Caco-2 (cell line): ENCODE measurements around the gene NPSR1. TPM values are rescaled to one million over a fixed set of nuclear protein-coding genes. Genes with fewer than 3 reads are reported as not detected.

Experiments
- BruUV-seq: library from RNA; stranded (reverse); fragments of 400-500 nt; replicated peaks from 2 replicates; lab custom pipeline; 2021; lab: Mats Ljungman, UMichigan
- CTCF ChIA-PET: fragments of 300-600 bp; sonication (Branson Sonifier 250); formaldehyde crosslinking; loops from one replicate; lab custom pipeline; 2022; ENCODE audit warnings: antibody characterized with exemption; lab: Charles Lee
- POLR2A ChIA-PET: fragments of 300-600 bp; sonication (Branson Sonifier 250); formaldehyde crosslinking; loops from one replicate; lab custom pipeline; 2022; ENCODE audit warnings: antibody characterized with exemption; lab: Charles Lee
- DNase-seq, 2 experiments: peaks; one replicate each; pipeline versions ENCODE4 v3.0.0 to v3.0.0-alpha.2; 2020 to 2022
- H3K27me3 ChIP-seq: replicated peaks from 2 replicates; pipeline ENCODE4 v1.6.0; 2011; ENCODE audit warnings: low read length; ENCODE audit not compliant: control insufficient read depth, insufficient read depth
- H3K36me3 ChIP-seq: 2 replicates; pipeline ENCODE4 v1.5.1; 2011; ENCODE audit warnings: low read length; ENCODE audit not compliant: control insufficient read depth, insufficient read depth
- H3K4me1 ChIP-seq: fragments of 250-450 bp; sonication (Bioruptor Pico); 2 replicates; pipeline ENCODE4 v1.5.1; 2020; ENCODE audit warnings: mild to moderate bottlenecking
- H3K4me3 ChIP-seq: 2 replicates; pipeline ENCODE4 v1.5.1; 2011; ENCODE audit warnings: low read depth, mild to moderate bottlenecking, control low read depth, low read length
- H3K9me3 ChIP-seq: fragments of 250-450 bp; sonication (Bioruptor Pico); 2 replicates; pipeline ENCODE4 v1.5.1; 2020; ENCODE audit warnings: mild to moderate bottlenecking, moderate library complexity
- H3K27ac Mint-ChIP-seq: one replicate; pipeline ENCODE4 v1.8.0; 2022; ENCODE audit warnings: mixed read lengths; ENCODE audit not compliant: unreplicated experiment
- H3K27me3 Mint-ChIP-seq: one replicate; pipeline ENCODE4 v1.8.0; 2022; ENCODE audit warnings: mixed read lengths; ENCODE audit not compliant: insufficient read depth, unreplicated experiment
- H3K36me3 Mint-ChIP-seq: one replicate; pipeline ENCODE4 v1.8.0; 2022; ENCODE audit warnings: mild to moderate bottlenecking, mixed read lengths; ENCODE audit not compliant: insufficient read depth, unreplicated experiment
- H3K4me1 Mint-ChIP-seq: one replicate; pipeline ENCODE4 v1.8.0; 2022; ENCODE audit warnings: low read depth, mixed read lengths; ENCODE audit not compliant: unreplicated experiment
- H3K4me3 Mint-ChIP-seq: one replicate; pipeline ENCODE4 v1.8.0; 2022; ENCODE audit warnings: mild to moderate bottlenecking, moderate library complexity, mixed read lengths; ENCODE audit not compliant: unreplicated experiment
- H3K9me3 Mint-ChIP-seq: one replicate; pipeline ENCODE4 v1.8.0; 2022; ENCODE audit warnings: mixed read lengths; ENCODE audit not compliant: unreplicated experiment
- CTCF ChIP-seq, 2 experiments: fragments of 200-600 bp in 1 of 2; IDR thresholded peaks; 1 replicate in 1 of 2; 2 replicates in 1 of 2; pipeline versions ENCODE4 v1.5.1 to v1.8.0; 2011 to 2022; ENCODE audit warnings: antibody characterized with exemption in 1 of 2, control low read depth in 1 of 2, inconsistent platforms in 1 of 2, low read depth in 1 of 2, low read length in 1 of 2, mild to moderate bottlenecking in 1 of 2, moderate library complexity in 1 of 2; ENCODE audit not compliant: insufficient read depth in 1 of 2, severe bottlenecking in 1 of 2, unreplicated experiment in 1 of 2
- intact Hi-C: fragments of 100-400 bp; cut with micrococcal nuclease; formaldehyde crosslinking; loops from one replicate; pipeline ENCODE4 v1.10.0; 2022; ENCODE audit not compliant: unreplicated experiment
- total RNA-seq: library from RNA; stranded (reverse); gene quantifications from 2 replicates; pipeline ENCODE4 v1.2.3, GENCODE V29; 2022

Gene NPSR1
- total RNA-seq, 1 experiment from 2014 or later: not detected

- intact Hi-C loops: no loop called here
- POLR2A ChIA-PET: no interaction called here
These were observed 178.0 kb downstream of the NPSR1 start for GRCh38 chr7:34835901-34836600.

GRCh38 chr7:34837316-34837715 is 179.3 kb downstream of the NPSR1 start:
- no peak for TF ChIP-seq CTCF (IDR thresholded peaks at IDR 0.05; ENCODE audit: insufficient read depth in 1 of 2, low read depth in 1 of 2, low read length in 1 of 2, severe bottlenecking in 1 of 2, unreplicated experiment in 1 of 2)
- H3K27me3 ChIP-seq: no peaks in the 10 kb centered on the region
- ChIA-PET POLR2A (no interaction called here), CTCF (no interaction called here)
- DNase-seq: no peak
- peaks cover 20% of the 10 kb centered on the region for H3K9me3 Mint-ChIP-seq
- H3K36me3 ChIP-seq: no peaks in the 10 kb centered on the region
- intact Hi-C loops: no loop called here
- H3K27ac Mint-ChIP-seq: no peak overlapping the region
- peaks cover 22% of the 10 kb centered on the region for H3K4me1 Mint-ChIP-seq
- H3K4me3 ChIP-seq: no peak overlapping the region
- H3K27me3 Mint-ChIP-seq: peaks cover 6% of the 10 kb centered on the region
- H3K9me3 ChIP-seq: no peaks in the 10 kb centered on the region
- H3K4me3 Mint-ChIP-seq: no peak overlapping the region
- H3K36me3 Mint-ChIP-seq: no peaks in the 10 kb centered on the region
- no TSS peak for BruUV-seq
- peaks cover 14% of the 10 kb centered on the region for H3K4me1 ChIP-seq

More at GRCh38 chr7:34835901-34836600, 178.0 kb downstream of the NPSR1 start:
- Histone ChIP-seq H3K4me3 (no peak overlapping the region), H3K27me3 (no peaks in the 10 kb centered on the region), H3K9me3 (no peaks in the 10 kb centered on the region), H3K36me3 (no peaks in the 10 kb centered on the region), H3K4me1 (peaks cover 14% of the 10 kb centered on the region)
- peaks cover 22% of the 10 kb centered on the region for H3K4me1 Mint-ChIP-seq
- no peak for TF ChIP-seq CTCF (IDR thresholded peaks at IDR 0.05; ENCODE audit: insufficient read depth in 1 of 2, low read depth in 1 of 2, low read length in 1 of 2, severe bottlenecking in 1 of 2, unreplicated experiment in 1 of 2)
- peaks cover 6% of the 10 kb centered on the region for H3K27me3 Mint-ChIP-seq
- DNase-seq: no peak
- CTCF ChIA-PET: interaction anchor here (0.9 kb wide), 1 partner anchor 515 kb away, joined by 4 read pairs; no protein-coding TSS in a partner anchor
- no peaks in the 10 kb centered on the region for H3K36me3 Mint-ChIP-seq
- BruUV-seq: no TSS peak
- H3K27ac Mint-ChIP-seq: no peak overlapping the region
- no peak overlapping the region for H3K4me3 Mint-ChIP-seq
- peaks cover 20% of the 10 kb centered on the region for H3K9me3 Mint-ChIP-seq

GRCh38 chr7:34837801-34838201 is 179.8 kb downstream of the NPSR1 start:
- TF ChIP-seq CTCF (IDR thresholded peaks at IDR 0.05; ENCODE audit: insufficient read depth in 1 of 2, low read depth in 1 of 2, low read length in 1 of 2, severe bottlenecking in 1 of 2, unreplicated experiment in 1 of 2): no peak
- POLR2A ChIA-PET: no interaction called here
- CTCF ChIA-PET: interaction anchor here (0.6 kb wide), 1 partner anchor 920 kb away, joined by 3 read pairs; no protein-coding TSS in a partner anchor
- intact Hi-C loops: no loop called here
- no peaks in the 10 kb centered on the region for H3K36me3 Mint-ChIP-seq
- DNase-seq: no peak
- peaks cover 22% of the 10 kb centered on the region for H3K4me1 Mint-ChIP-seq
- peaks cover 20% of the 10 kb centered on the region for H3K9me3 Mint-ChIP-seq
- H3K36me3 ChIP-seq: no peaks in the 10 kb centered on the region
- H3K27ac Mint-ChIP-seq: no peak overlapping the region
- H3K27me3 ChIP-seq: no peaks in the 10 kb centered on the region
- no peak overlapping the region for H3K4me3 Mint-ChIP-seq
- BruUV-seq: no TSS peak
- peaks cover 14% of the 10 kb centered on the region for H3K4me1 ChIP-seq
- H3K4me3 ChIP-seq: no peak overlapping the region
- H3K27me3 Mint-ChIP-seq: peaks cover 6% of the 10 kb centered on the region
- no peaks in the 10 kb centered on the region for H3K9me3 ChIP-seq
